HUES6 (cell line): ENCODE results near the gene NOPCHAP1.

Source experiments
- H3K27ac ChIP-seq: 2 replicates; pipeline ENCODE4 v1.7.0; 2013; ENCODE audit warnings: low read depth, mild to moderate bottlenecking, low read length, inconsistent platforms
- H3K27me3 ChIP-seq: 2 replicates; pipeline ENCODE4 v1.6.1; 2013; ENCODE audit warnings: low read length; ENCODE audit not compliant: control insufficient read depth, insufficient read depth
- H3K36me3 ChIP-seq: 2 replicates; pipeline ENCODE4 v1.6.1; 2013; ENCODE audit warnings: low read length; ENCODE audit not compliant: control insufficient read depth, insufficient read depth
- H3K4me1 ChIP-seq: 2 replicates; pipeline ENCODE4 v1.6.1; 2013; ENCODE audit warnings: low read length; ENCODE audit not compliant: control insufficient read depth, insufficient read depth
- H3K4me3 ChIP-seq: 2 replicates; pipeline ENCODE4 v1.5.1; 2013; ENCODE audit warnings: low read depth, low read length
- H3K9ac ChIP-seq: one replicate; pipeline ENCODE4 v1.6.1; 2013; ENCODE audit warnings: mild to moderate bottlenecking, low read length
- H3K9me3 ChIP-seq: 2 replicates; pipeline ENCODE4 v1.6.1; 2013; ENCODE audit warnings: low read depth, low read length; ENCODE audit not compliant: control insufficient read depth, insufficient read depth

The NOPCHAP1 gene

DNA sequence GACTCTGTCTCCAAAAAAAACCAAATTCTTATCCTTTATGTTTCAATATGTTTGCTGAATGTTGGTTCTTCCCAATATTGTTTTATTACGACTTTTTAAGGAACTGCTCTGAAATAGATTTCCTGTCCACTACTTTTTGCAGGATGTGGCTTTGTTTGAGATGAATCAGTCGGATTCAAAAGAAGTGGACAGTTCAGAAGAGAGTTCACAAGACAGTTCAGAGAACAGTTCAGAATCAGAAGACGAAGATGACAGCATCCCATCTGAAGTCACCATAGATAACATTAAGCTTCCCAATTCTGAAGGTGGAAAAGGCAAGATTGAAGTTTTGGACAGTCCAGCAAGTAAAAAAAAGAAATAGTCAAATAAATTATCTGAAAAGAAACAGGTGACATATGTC lies 8.2 kb downstream of the NOPCHAP1 start:
- no peak overlapping the region for H3K4me3 ChIP-seq
- H3K27me3 ChIP-seq = no peaks in the 10 kb centered on the region
- peaks cover 97% of the 10 kb centered on the region for H3K36me3 ChIP-seq
- no peaks in the 10 kb centered on the region for H3K9me3 ChIP-seq
- no peaks in the 10 kb centered on the region for H3K4me1 ChIP-seq
- no peak overlapping the region for H3K27ac ChIP-seq
- no peak overlapping the region for H3K9ac ChIP-seq

- H3K36me3 ChIP-seq = peaks cover 97% of the 10 kb centered on the region
- no peak overlapping the region for H3K9ac ChIP-seq
- no peaks in the 10 kb centered on the region for H3K4me1 ChIP-seq
- H3K27ac ChIP-seq = no peak overlapping the region
- H3K27me3 ChIP-seq = no peaks in the 10 kb centered on the region
- H3K4me3 ChIP-seq = no peak overlapping the region
- H3K9me3 ChIP-seq = no peaks in the 10 kb centered on the region; the same call in 1 of the 2 replicates
Observed at GRCh38 chr12:104997541-104997940, 11.4 kb downstream of the NOPCHAP1 start.

GRCh38 chr12:104998423-104999346 lies 12.6 kb downstream of the NOPCHAP1 start:
- Histone ChIP-seq H3K4me1 (no peaks in the 10 kb centered on the region), H3K27me3 (no peaks in the 10 kb centered on the region), H3K27ac (no peak overlapping the region), H3K4me3 (no peak overlapping the region), H3K36me3 (peaks cover 97% of the 10 kb centered on the region), H3K9ac (no peak overlapping the region), H3K9me3 (no peaks in the 10 kb centered on the region; the same call in 1 of the 2 replicates)

DNA sequence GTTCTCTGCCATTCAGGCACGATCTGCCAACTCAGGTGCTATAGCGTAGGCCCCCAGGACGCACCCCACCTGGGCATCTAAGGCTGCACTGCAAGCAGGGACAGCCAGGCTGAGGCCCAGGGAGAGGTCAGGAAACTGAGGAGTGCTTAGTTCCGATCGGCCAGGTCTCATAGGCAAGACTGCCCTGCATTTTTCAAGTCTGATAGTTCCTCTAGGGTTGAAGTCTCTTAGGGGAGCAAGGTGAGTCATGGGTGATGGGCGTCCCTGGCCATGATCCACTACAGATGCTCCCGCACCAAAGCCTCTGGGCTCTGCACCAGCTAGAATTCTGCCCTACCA lies 13.2 kb downstream of the NOPCHAP1 start:
- H3K4me1 ChIP-seq = no peaks in the 10 kb centered on the region
- peaks cover 95% of the 10 kb centered on the region for H3K36me3 ChIP-seq
- H3K27ac ChIP-seq = no peak overlapping the region
- H3K4me3 ChIP-seq = no peak overlapping the region
- no peaks in the 10 kb centered on the region; the same call in 1 of the 2 replicates for H3K9me3 ChIP-seq
- no peak overlapping the region for H3K9ac ChIP-seq
- H3K27me3 ChIP-seq = no peaks in the 10 kb centered on the region

DNA sequence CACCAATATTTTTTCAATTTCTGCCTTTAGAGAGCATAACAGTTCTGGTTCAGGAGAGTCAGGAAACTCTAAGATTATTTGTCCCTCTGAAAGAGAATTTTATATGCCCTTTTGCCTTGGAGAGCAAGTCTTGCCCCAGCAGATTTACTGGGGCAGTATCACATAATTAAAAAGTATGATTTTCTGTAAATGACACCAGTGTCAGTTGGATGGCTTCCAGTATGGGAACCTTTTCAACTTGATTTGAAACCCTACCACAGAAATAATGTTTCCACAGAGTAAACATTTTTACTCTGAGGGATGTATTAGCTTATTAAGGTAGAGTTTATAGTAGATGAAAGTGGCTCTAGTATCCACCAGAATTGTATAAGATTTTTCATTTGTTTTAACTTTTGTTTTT lies 15.4 kb downstream of the NOPCHAP1 start:
- no peaks in the 10 kb centered on the region for H3K4me1 ChIP-seq
- no peaks in the 10 kb centered on the region for H3K27me3 ChIP-seq
- no peak overlapping the region for H3K27ac ChIP-seq
- H3K36me3 ChIP-seq = peaks cover 91% of the 10 kb centered on the region
- H3K9ac ChIP-seq = no peak overlapping the region
- H3K9me3 ChIP-seq = no peaks in the 10 kb centered on the region; the same call in 1 of the 2 replicates
- H3K4me3 ChIP-seq = no peak overlapping the region

GRCh38 chr12:105013892-105014291 lies 27.8 kb downstream of the NOPCHAP1 start:
- Histone ChIP-seq H3K9me3 (no peaks in the 10 kb centered on the region), H3K36me3 (peaks cover 35% of the 10 kb centered on the region), H3K4me3 (no peak overlapping the region), H3K4me1 (no peaks in the 10 kb centered on the region), H3K27me3 (no peaks in the 10 kb centered on the region), H3K27ac (no peak overlapping the region), H3K9ac (no peak overlapping the region)

GRCh38 chr12:105014603-105015002 lies 28.5 kb downstream of the NOPCHAP1 start:
- Histone ChIP-seq H3K36me3 (peaks cover 35% of the 10 kb centered on the region), H3K4me3 (no peak overlapping the region), H3K9me3 (no peaks in the 10 kb centered on the region), H3K27me3 (no peaks in the 10 kb centered on the region), H3K4me1 (no peaks in the 10 kb centered on the region), H3K9ac (no peak overlapping the region), H3K27ac (no peak overlapping the region)

- H3K27me3 ChIP-seq = no peaks in the 10 kb centered on the region
- H3K9ac ChIP-seq = no peak overlapping the region
- H3K4me1 ChIP-seq = no peaks in the 10 kb centered on the region
- peaks cover 35% of the 10 kb centered on the region for H3K36me3 ChIP-seq
- H3K27ac ChIP-seq = no peak overlapping the region
- H3K9me3 ChIP-seq = no peaks in the 10 kb centered on the region
- H3K4me3 ChIP-seq = no peak overlapping the region
Observed at GRCh38 chr12:105015543-105015942, 29.4 kb downstream of the NOPCHAP1 start.

DNA sequence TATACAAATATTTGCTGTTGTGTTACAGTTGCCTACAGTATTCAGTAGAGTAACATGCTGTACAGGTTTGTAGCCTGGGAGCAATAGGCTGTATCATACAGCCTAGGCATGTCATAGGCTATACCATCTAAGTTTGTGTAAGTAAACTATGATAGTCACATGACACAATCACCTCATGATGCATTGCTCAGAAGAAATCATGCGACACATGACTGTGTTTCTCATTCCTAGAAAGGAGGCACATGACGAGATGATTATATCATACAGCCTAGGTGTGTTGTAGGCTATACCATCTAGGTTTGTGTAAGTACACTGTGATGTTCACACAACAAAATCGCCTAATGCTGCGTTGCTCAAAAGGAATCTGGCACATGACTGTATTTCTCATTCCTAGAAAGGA lies 31.9 kb downstream of the NOPCHAP1 start:
- Histone ChIP-seq H3K27me3 (no peaks in the 10 kb centered on the region), H3K9ac (no peak overlapping the region), H3K9me3 (no peaks in the 10 kb centered on the region), H3K27ac (no peak overlapping the region), H3K36me3 (peaks cover 29% of the 10 kb centered on the region), H3K4me3 (no peak overlapping the region), H3K4me1 (no peaks in the 10 kb centered on the region)

- Histone ChIP-seq H3K36me3 (peaks cover 23% of the 10 kb centered on the region), H3K9me3 (no peaks in the 10 kb centered on the region), H3K4me3 (no peak overlapping the region), H3K4me1 (no peaks in the 10 kb centered on the region), H3K9ac (no peak overlapping the region), H3K27me3 (no peaks in the 10 kb centered on the region), H3K27ac (no peak overlapping the region)
Observed at GRCh38 chr12:105018776-105019175, 32.7 kb downstream of the NOPCHAP1 start.

- Histone ChIP-seq H3K4me1 (no peaks in the 10 kb centered on the region), H3K4me3 (no peak overlapping the region), H3K36me3 (peaks cover 16% of the 10 kb centered on the region; the same call in 1 of the 2 replicates), H3K27me3 (no peaks in the 10 kb centered on the region), H3K9ac (no peak overlapping the region), H3K9me3 (no peaks in the 10 kb centered on the region), H3K27ac (no peak overlapping the region)
Observed at GRCh38 chr12:105020241-105020962, 34.3 kb downstream of the NOPCHAP1 start.
